CD14-positive monocyte (primary cell): Measurements from ENCODE around the gene CARD19. TPM values are rescaled to one million over a fixed set of nuclear protein-coding genes. Genes with fewer than 3 reads are reported as not detected.

ENCODE experiments used
- DNase-seq, 3 donors: peaks; one replicate each; pipeline ENCODE4 v3.0.0-alpha.2; 2011 to 2022
- H2AFZ ChIP-seq: 2 replicates; pipeline ENCODE4 v1.6.0; 2012; ENCODE audit warnings: mild to moderate bottlenecking, low read depth, low read length, inconsistent platforms; ENCODE audit not compliant: insufficient read depth, poor library complexity, severe bottlenecking
- H3K27ac ChIP-seq, 2 donors: 1 replicate in 1 of 2; 2 replicates in 1 of 2; pipeline ENCODE4 v1.5.1; 2012 to 2013; ENCODE audit warnings: low read length in 2 of 2, control low read depth in 1 of 2, inconsistent platforms in 1 of 2, low read depth in 1 of 2, mild to moderate bottlenecking in 1 of 2
- H3K27me3 ChIP-seq, 2 donors: one replicate each; pipeline versions ENCODE4 v1.6.0 to v1.6.1; 2011 to 2013; ENCODE audit warnings: low read length in 2 of 2; ENCODE audit not compliant: control insufficient read depth in 2 of 2, insufficient read depth in 2 of 2
- H3K36me3 ChIP-seq, 2 donors: replicated peaks in 1 of 2; 1 replicate in 1 of 2; 2 replicates in 1 of 2; pipeline versions ENCODE4 v1.5.1 to v1.6.1; 2012 to 2013; ENCODE audit warnings: low read length in 2 of 2, control low read depth in 1 of 2, inconsistent platforms in 1 of 2, mild to moderate bottlenecking in 1 of 2; ENCODE audit not compliant: insufficient read depth in 2 of 2, control insufficient read depth in 1 of 2
- H3K4me1 ChIP-seq, 2 donors: 1 replicate in 1 of 2; 2 replicates in 1 of 2; pipeline versions ENCODE4 v1.5.1 to v1.6.1; 2012 to 2013; ENCODE audit warnings: low read length in 2 of 2, control low read depth in 1 of 2, inconsistent platforms in 1 of 2, mild to moderate bottlenecking in 1 of 2, moderate library complexity in 1 of 2; ENCODE audit not compliant: insufficient read depth in 2 of 2, control insufficient read depth in 1 of 2
- H3K4me2 ChIP-seq: replicated peaks from 2 replicates; pipeline ENCODE3; 2012; ENCODE audit warnings: low read length, moderate library complexity, mild to moderate bottlenecking; ENCODE audit not compliant: poor library complexity, severe bottlenecking; ENCODE audit errors: extremely low read depth
- H3K4me3 ChIP-seq, 3 experiments: fragments of 200-600 bp in 1 of 3; sonication (generic) in 1 of 3; replicated peaks in 1 of 3; 1 replicate in 2 of 3; 2 replicates in 1 of 3; pipeline ENCODE4 v1.5.1; 2011 to 2013; ENCODE audit warnings: low read length in 3 of 3, mild to moderate bottlenecking in 3 of 3, control low read depth in 2 of 3, low read depth in 2 of 3, inconsistent platforms in 1 of 3, moderate library complexity in 1 of 3
- H3K79me2 ChIP-seq: 2 replicates; pipeline ENCODE4 v1.6.0; 2012; ENCODE audit warnings: mild to moderate bottlenecking, control low read depth, inconsistent platforms, low read length, moderate library complexity; ENCODE audit not compliant: insufficient read depth
- H3K9ac ChIP-seq: 2 replicates; pipeline ENCODE4 v1.6.0; 2017; ENCODE audit warnings: low read length, mild to moderate bottlenecking; ENCODE audit not compliant: insufficient read depth, poor library complexity, severe bottlenecking
- H3K9me3 ChIP-seq, 2 donors: replicated peaks in 1 of 2; 1 replicate in 1 of 2; 2 replicates in 1 of 2; pipeline versions ENCODE4 v1.5.1 to v1.6.1; 2012 to 2013; ENCODE audit warnings: low read length in 2 of 2, control low read depth in 1 of 2; ENCODE audit not compliant: control insufficient read depth in 1 of 2, insufficient read depth in 1 of 2
- H4K20me1 ChIP-seq: 2 replicates; pipeline ENCODE4 v1.6.0; 2012; ENCODE audit warnings: mild to moderate bottlenecking, low read length, control low read depth, moderate library complexity; ENCODE audit not compliant: insufficient read depth
- H3K27ac Mint-ChIP-seq, 7 donors: one replicate each; pipeline ENCODE4 v1.8.0; 2020; ENCODE audit warnings: mild to moderate bottlenecking in 7 of 7, mixed read lengths in 7 of 7, moderate library complexity in 6 of 7, inconsistent platforms in 2 of 7
- H3K27me3 Mint-ChIP-seq, 3 donors: one replicate each; pipeline ENCODE4 v1.8.0; 2021 to 2022; ENCODE audit warnings: low read depth in 3 of 3, mild to moderate bottlenecking in 3 of 3, mixed read lengths in 3 of 3, moderate library complexity in 3 of 3, inconsistent platforms in 1 of 3
- H3K36me3 Mint-ChIP-seq, 2 donors: one replicate each; pipeline ENCODE4 v1.8.0; 2020; ENCODE audit warnings: mixed read lengths in 2 of 2, inconsistent platforms in 1 of 2, mild to moderate bottlenecking in 1 of 2
- H3K4me1 Mint-ChIP-seq: one replicate; pipeline ENCODE4 v1.8.0; 2020; ENCODE audit warnings: mild to moderate bottlenecking, mixed read lengths
- H3K4me3 Mint-ChIP-seq, 2 donors: one replicate each; pipeline ENCODE4 v1.8.0; 2020; ENCODE audit warnings: mild to moderate bottlenecking in 2 of 2, mixed read lengths in 2 of 2, moderate library complexity in 1 of 2
- H3K9me3 Mint-ChIP-seq, 7 donors: one replicate each; pipeline ENCODE4 v1.8.0; 2020 to 2022; ENCODE audit warnings: mixed read lengths in 7 of 7, mild to moderate bottlenecking in 6 of 7, moderate library complexity in 6 of 7, inconsistent platforms in 2 of 7
- CTCF ChIP-seq: fragments of 200-600 bp; IDR thresholded peaks from one replicate; pipeline ENCODE4 v1.8.0; 2022; ENCODE audit warnings: antibody characterized with exemption, mild to moderate bottlenecking
- WGBS: methylation state at CpG from one replicate; pipeline ENCODE4 v1.1.5; 2013; ENCODE audit warnings: missing lambda C conversion rate; ENCODE audit not compliant: insufficient coverage; 5-methylcytosine and 5-hydroxymethylcytosine counted together
- intact Hi-C, 2 donors: fragments of 100-400 bp; cut with micrococcal nuclease; formaldehyde crosslinking; loops; one replicate each; pipeline versions ENCODE4 v1.15.0 to v1.15.1; 2023
- polyA plus RNA-seq, 3 donors: library from polyadenylated mRNA; depleted of rRNA in 1 of 3; unstranded in 2 of 3; stranded (reverse) in 1 of 3; fragments of 300-500 nt in 2 of 3; fragments of >200 nt in 1 of 3; fragmentation: Illumina TruSeq in 2 of 3; gene quantifications; 1 replicate in 2 of 3; 2 replicates in 1 of 3; pipeline ENCODE4 v1.2.3, GENCODE V29; 2012 to 2021

The CARD19 gene
- polyA plus RNA-seq, 3 donors, result 130 to 506 (median 137) TPM

- Mint-ChIP-seq H3K4me1 (peaks cover 84% of the 10 kb centered on the region), H3K9me3 (peaks cover 0 to 6% (median 4%) of the 10 kb centered on the region in 7 donors), H3K27ac (peak overlapping the region; percentile 28 to 99 (median 70)), H3K27me3 (peaks cover 0 to 3% (median 0%) of the 10 kb centered on the region in 3 donors), H3K36me3 (peaks cover 65 to 79% of the 10 kb centered on the region in 2 donors), H3K4me3 (no peak overlapping the region)
- WGBS, result 85% methylated on average over 4 of the region's 6 CpGs
- H4K20me1 ChIP-seq, result peaks cover 68% of the 10 kb centered on the region
- intact Hi-C loops, result loop anchor here (5.0 to 10.0 kb wide), 2 partner anchors 45 to 197 kb away; no protein-coding TSS in a partner anchor
- H3K36me3 ChIP-seq, result peaks cover 31 to 50% of the 10 kb centered on the region in 2 donors
- no peak overlapping the region for H3K4me2 ChIP-seq
- peaks cover 46 to 61% of the 10 kb centered on the region in 2 donors for H3K4me1 ChIP-seq
- peaks cover 91% of the 10 kb centered on the region for H3K79me2 ChIP-seq
- no peak overlapping the region for H2AFZ ChIP-seq
- no peak overlapping the region for H3K4me3 ChIP-seq
- no peak for TF ChIP-seq CTCF
- H3K27me3 ChIP-seq, result no peaks in the 10 kb centered on the region
- peak overlapping the region; percentile 98 to 100 for H3K27ac ChIP-seq
- DNase-seq, result peak in 1 of 3 donors; percentile 50
- no peaks in the 10 kb centered on the region for H3K9me3 ChIP-seq
- H3K9ac ChIP-seq, result no peak overlapping the region
Measured at GRCh38 chr9:93107825-93108161, 11.8 kb downstream of the CARD19 start.

GRCh38 chr9:93108291-93109041 is 12.4 kb downstream of the CARD19 start:
- Mint-ChIP-seq H3K27me3 (peaks cover 0 to 3% (median 0%) of the 10 kb centered on the region in 3 donors), H3K27ac (peak overlapping the region; percentile 97 to 100 (median 99)), H3K9me3 (peaks cover 0 to 5% (median 4%) of the 10 kb centered on the region in 7 donors), H3K36me3 (peaks cover 70 to 84% of the 10 kb centered on the region in 2 donors), H3K4me1 (peaks cover 87% of the 10 kb centered on the region), H3K4me3 (peak overlapping the region in 1 of 2 donors; percentile 27)
- whole genome bisulfite sequencing, result 75% methylated on average over 11 of the region's 15 CpGs
- H3K9ac ChIP-seq, result no peak overlapping the region
- H3K4me1 ChIP-seq, result peaks cover 53 to 64% of the 10 kb centered on the region in 2 donors
- no peak overlapping the region for H3K4me3 ChIP-seq
- peaks cover 91% of the 10 kb centered on the region for H3K79me2 ChIP-seq
- H3K27me3 ChIP-seq, result no peaks in the 10 kb centered on the region
- intact Hi-C loops, result loop anchor here (5.0 to 10.0 kb wide), 2 partner anchors 44 to 196 kb away; no protein-coding TSS in a partner anchor
- peaks cover 31 to 50% of the 10 kb centered on the region in 2 donors for H3K36me3 ChIP-seq
- no peak overlapping the region for H3K4me2 ChIP-seq
- H4K20me1 ChIP-seq, result peaks cover 61% of the 10 kb centered on the region
- peak overlapping the region; percentile 98 to 100 for H3K27ac ChIP-seq
- peak in 1 of 3 donors; percentile 70 for DNase-seq
- H2AFZ ChIP-seq, result no peak overlapping the region
- H3K9me3 ChIP-seq, result no peaks in the 10 kb centered on the region
- no peak for TF ChIP-seq CTCF
